Stimulated activated CD8-positive, alpha-beta memory T cell treated with anti-CD3 and anti-CD28 coated beads, Interleukin-4, amount 100 ng/mL, for 1 hour (primary cell): Measurements from ENCODE around the gene RTKN.

Experiments used
- DNase-seq, 2 donors: peaks; one replicate each; pipeline ENCODE4 v3.0.0-alpha.2; 2020; ENCODE audit warnings: low read depth in 2 of 2, low spot score in 1 of 2

Gene RTKN

DNA sequence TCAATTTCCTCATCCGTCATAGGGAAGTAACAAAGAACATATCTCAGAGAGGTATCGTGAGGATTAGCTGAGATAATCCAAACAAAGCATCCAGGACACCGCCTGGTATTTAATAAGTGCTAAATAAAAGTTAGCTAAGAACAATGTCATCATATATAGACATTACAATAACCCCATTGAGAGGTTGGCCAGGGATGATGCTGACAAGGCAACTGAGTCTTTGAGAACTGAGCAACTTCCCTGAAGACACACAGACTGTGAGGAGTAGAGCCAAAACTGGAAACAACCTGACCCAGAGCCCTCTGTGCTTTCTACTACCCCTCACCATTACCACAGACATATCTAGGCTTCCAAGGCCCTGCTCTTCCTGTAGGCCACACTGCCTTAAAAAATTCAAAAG lies 60.0 kb downstream of the RTKN start:
- DNase-seq, result no peak

DNA sequence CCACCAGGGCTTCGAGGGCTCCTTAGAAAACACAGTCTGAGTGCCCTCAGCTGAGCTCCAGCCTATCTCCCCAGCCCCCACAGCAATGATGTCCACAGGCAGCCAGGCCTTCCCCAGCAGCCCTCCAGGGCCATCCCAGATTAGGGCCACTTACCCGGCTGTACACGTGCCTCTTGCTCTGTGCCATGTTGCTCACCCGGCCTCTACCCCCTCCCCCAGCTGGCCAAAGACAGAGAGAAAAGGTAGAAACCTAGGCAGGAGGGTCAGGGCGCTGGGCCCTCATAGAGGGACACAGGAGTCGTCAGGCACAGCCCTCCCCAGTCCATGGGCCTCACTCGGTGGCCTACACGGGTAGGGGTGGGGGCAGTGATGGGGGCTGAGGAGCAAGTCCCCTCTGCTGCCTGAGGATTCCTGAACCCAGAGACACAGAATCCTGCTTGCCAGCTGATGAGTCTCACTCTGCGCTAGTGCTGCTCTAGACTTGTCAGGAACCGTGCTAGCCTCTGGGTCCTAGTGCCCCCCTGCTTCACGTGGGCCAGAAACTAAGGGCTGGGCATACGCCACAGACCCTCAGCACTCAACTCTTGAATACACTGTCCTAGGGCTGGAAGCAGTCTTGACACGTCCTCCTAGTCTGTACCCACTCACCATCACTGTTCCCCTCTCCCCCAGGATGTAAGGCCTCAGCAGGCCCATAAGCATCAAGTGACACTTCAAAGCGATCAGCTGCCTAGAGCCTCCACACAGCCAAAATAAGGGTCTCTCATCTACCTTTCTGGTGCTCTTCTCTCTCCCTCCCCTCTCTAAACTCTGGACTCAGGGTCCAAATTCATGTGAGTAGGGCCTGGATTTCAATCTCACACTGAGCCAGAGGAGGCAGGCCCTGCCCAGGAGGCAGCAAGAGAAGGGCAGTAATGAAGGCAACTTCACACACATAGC lies 61.6 kb downstream of the RTKN start, which contains the start of gene DCTN1:
TSS of gene DCTN1 (minus strand) at position 461 of the 939 bp plus-strand sequence. CDS start at position 187, 274 bp downstream.
- no peak for DNase-seq

DNA sequence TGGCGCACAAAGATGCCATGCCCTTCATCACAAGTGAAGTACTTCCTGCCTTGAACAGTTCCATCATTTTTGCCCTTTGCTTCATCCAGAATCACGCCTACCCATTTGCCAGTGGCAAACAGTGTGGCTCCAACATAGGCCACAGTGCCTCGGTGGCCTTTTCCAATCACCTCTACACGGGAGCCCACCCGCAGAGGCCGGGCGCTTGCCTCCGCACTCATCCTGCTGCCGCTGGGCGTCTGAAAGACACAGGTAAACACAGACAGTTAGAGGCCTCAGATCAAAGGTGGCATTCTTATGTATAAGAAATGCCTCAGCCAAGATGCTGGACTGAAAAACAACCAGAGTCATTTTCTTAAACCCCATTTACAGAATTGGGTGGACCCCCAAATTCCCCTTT lies 63.7 kb downstream of the RTKN start:
- no peak for DNase-seq

DNA sequence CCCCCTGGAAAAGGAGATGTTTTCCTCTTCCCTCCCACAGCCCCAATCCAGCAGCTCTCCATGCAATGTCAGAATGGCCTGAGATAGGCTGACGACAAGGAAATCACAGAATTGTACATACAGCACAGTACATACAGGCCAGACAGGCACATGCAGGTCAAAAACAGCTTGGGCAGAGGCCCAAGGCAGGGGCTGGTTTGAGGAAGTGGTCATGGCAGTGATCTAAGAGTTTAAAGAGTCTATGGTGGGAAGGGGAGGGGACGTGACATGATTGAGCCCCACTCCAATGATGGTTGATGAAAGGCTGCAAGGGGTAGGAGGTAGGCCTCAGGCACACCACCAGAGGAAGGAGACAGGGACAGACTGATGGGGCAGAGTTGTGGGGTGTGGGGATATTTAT lies 65.9 kb downstream of the RTKN start:
- DNase-seq, result no peak
